Fibroblast of lung (primary cell): ENCODE results near the gene SP1. TPM values are rescaled to one million over a fixed set of nuclear protein-coding genes. Genes with fewer than 3 reads are reported as not detected.
A peak's percentile ranks its signal among the peaks of the same experiment; 100 is the strongest.
"Not testable (repeated sequence)": the region's sequence is repeated elsewhere in the genome, so short reads cannot be mapped to it uniquely, and the experiment has no call there.

Experiments used
- DNase-seq, 2 donors: peaks; one replicate each; pipeline versions ENCODE4 v3.0.0 to v3.0.0-alpha.2; 2010; ENCODE audit warnings: low read depth in 2 of 2
- H2AFZ ChIP-seq: 2 replicates; pipeline ENCODE4 v1.5.1; 2012; ENCODE audit warnings: low read length, control low read depth, inconsistent platforms
- H3K27ac ChIP-seq: 2 replicates; pipeline ENCODE4 v1.5.1; 2011; ENCODE audit warnings: low read length, control low read depth; ENCODE audit not compliant: insufficient read depth
- H3K27me3 ChIP-seq: 2 replicates; pipeline ENCODE4 v1.5.1; 2011; ENCODE audit warnings: mild to moderate bottlenecking, low read length; ENCODE audit not compliant: control insufficient read depth, insufficient read depth
- H3K36me3 ChIP-seq: 2 replicates; pipeline ENCODE4 v1.5.1; 2011; ENCODE audit warnings: low read length; ENCODE audit not compliant: control insufficient read depth, insufficient read depth
- H3K4me1 ChIP-seq: 2 replicates; pipeline ENCODE4 v1.5.1; 2011; ENCODE audit warnings: low read length; ENCODE audit not compliant: control insufficient read depth, insufficient read depth; ENCODE audit errors: extremely low read depth
- H3K4me2 ChIP-seq: 2 replicates; pipeline ENCODE4 v1.5.1; 2011; ENCODE audit warnings: low read length, control low read depth; ENCODE audit not compliant: insufficient read depth; ENCODE audit errors: extremely low read depth
- H3K4me3 ChIP-seq, 4 experiments: fragments of 200-600 bp in 1 of 4; sonication (generic) in 1 of 4; replicated peaks in 1 of 4; 2 replicates each; pipeline ENCODE4 v1.5.1; 2011 to 2016; ENCODE audit warnings: low read length in 4 of 4, low read depth in 3 of 4, mild to moderate bottlenecking in 3 of 4, control low read depth in 2 of 4, inconsistent platforms in 1 of 4, mixed read lengths in 1 of 4; ENCODE audit not compliant: insufficient read depth in 1 of 4; ENCODE audit errors: control extremely low read depth in 1 of 4
- H3K79me2 ChIP-seq: 2 replicates; pipeline ENCODE4 v1.5.1; 2012; ENCODE audit warnings: mild to moderate bottlenecking, low read length, inconsistent platforms; ENCODE audit not compliant: control insufficient read depth, insufficient read depth
- H3K9ac ChIP-seq: 2 replicates; pipeline ENCODE4 v1.5.1; 2011; ENCODE audit warnings: mild to moderate bottlenecking, low read length, control low read depth; ENCODE audit not compliant: insufficient read depth
- H3K9me3 ChIP-seq: 2 replicates; pipeline ENCODE4 v1.5.1; 2012; ENCODE audit warnings: low read depth, low read length; ENCODE audit not compliant: control insufficient read depth, insufficient read depth
- H4K20me1 ChIP-seq: 2 replicates; pipeline ENCODE4 v1.5.1; 2011; ENCODE audit warnings: low read length; ENCODE audit not compliant: control insufficient read depth, insufficient read depth; ENCODE audit errors: extremely low read depth
- CTCF ChIP-seq, 2 donors: IDR thresholded peaks in 1 of 2; conservative IDR thresholded peaks in 1 of 2; 1 replicate in 1 of 2; 2 replicates in 1 of 2; pipeline ENCODE4 v1.5.1; 2011 to 2012; ENCODE audit warnings: low read length in 2 of 2, control low read depth in 1 of 2, inconsistent platforms in 1 of 2, low read depth in 1 of 2, mild to moderate bottlenecking in 1 of 2
- EZH2 ChIP-seq: IDR thresholded peaks from 2 replicates; pipeline ENCODE4 v1.5.1; 2012; ENCODE audit warnings: low read length, control low read depth, mild to moderate bottlenecking; ENCODE audit errors: missing control alignments
- polyA plus RNA-seq, 2 donors: library from polyadenylated mRNA; depleted of rRNA in 1 of 2; stranded (reverse) in 1 of 2; unstranded in 1 of 2; fragments of >200 nt; gene quantifications; 2 replicates each; pipeline ENCODE4 v1.2.1, GENCODE V29; 2011 to 2012; ENCODE audit warnings: missing spikeins in 1 of 2
- total RNA-seq: library from RNA; depleted of rRNA; stranded (reverse); fragments of >200 nt; gene quantifications from 2 replicates; pipeline ENCODE4 v1.2.1, GENCODE V29; 2014

Gene SP1
- total and polyA plus RNA-seq, 2 donors (not counting 1 experiment from before 2014, with no cell fraction given), result 35.3 to 38.9 TPM

DNA sequence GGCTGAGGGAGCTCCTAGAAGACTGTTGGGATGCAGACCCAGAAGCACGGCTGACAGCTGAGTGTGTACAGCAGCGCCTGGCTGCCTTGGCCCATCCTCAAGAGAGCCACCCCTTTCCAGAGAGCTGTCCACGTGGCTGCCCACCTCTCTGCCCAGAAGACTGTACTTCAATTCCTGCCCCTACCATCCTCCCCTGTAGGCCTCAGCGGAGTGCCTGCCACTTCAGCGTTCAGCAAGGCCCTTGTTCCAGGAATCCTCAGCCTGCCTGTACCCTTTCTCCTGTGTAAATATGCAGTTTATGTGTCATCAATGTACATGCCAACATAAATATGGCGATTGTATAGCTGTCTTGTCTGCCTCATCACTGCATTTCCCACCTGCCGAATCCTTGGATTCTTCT is 51.2 kb downstream of the SP1 start:
- TF ChIP-seq EZH2 (no peak), CTCF (conservative IDR thresholded peaks at IDR 0.05 in 1 of 2, IDR thresholded peaks at IDR 0.05 in 1 of 2; ENCODE audit: low read depth in 1 of 2, low read length in 2 of 2) (no peak)
- H3K27me3 ChIP-seq, result no peaks in the 10 kb centered on the region
- no peaks in the 10 kb centered on the region for H3K79me2 ChIP-seq
- no peak overlapping the region for H2AFZ ChIP-seq
- no peaks in the 10 kb centered on the region for H3K36me3 ChIP-seq
- DNase-seq, result peak in 1 of 2 donors; percentile 23
- no peak overlapping the region for H3K4me3 ChIP-seq
- peaks cover 4% of the 10 kb centered on the region for H3K4me1 ChIP-seq
- no peak overlapping the region for H3K9ac ChIP-seq
- H3K27ac ChIP-seq, result no peak overlapping the region
- H3K4me2 ChIP-seq, result no peak overlapping the region
- H3K9me3 ChIP-seq, result no peaks in the 10 kb centered on the region
- H4K20me1 ChIP-seq, result no peaks in the 10 kb centered on the region

DNA sequence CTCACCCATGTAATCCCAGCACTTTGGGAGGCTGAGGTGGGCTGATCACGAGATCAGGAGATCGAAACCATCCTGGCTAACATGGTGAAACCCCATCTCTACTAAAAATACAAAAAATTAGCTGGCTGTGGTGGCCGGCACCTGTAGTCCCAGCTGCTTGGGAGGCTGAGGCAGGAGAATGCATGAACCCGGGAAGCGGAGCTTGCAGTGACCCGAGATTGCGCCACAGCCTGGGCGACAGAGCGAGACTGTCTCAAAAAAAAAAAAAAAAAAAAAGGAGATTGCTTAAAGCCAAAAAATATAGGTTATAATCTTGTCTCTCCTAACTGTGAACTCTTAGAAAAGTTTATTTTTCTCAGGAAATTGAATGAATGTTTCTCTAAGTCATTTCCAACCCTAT is 55.4 kb downstream of the SP1 start:
- not testable (repeated sequence) for H3K79me2 ChIP-seq, H3K4me2 ChIP-seq, DNase-seq

DNA sequence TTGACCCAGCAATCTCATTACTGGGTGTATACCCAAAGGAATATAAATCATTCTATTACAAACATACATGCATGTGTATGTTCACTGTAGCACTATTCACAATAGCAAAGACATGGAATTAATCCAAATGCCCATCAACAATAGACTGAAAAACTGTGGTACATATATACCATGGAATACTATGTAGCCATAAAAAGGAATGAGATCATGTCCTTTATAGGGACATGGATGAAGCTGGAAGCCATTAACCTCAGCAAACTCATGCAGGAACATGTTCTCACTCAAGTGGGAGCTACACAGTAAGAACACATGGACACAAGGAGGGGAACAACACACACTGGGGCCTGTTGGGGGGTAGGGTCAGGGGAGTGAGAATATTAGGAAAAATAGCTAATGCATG is 59.6 kb downstream of the SP1 start:
- not testable (repeated sequence) for H3K9ac ChIP-seq, H3K27ac ChIP-seq, H2AFZ ChIP-seq, H3K9me3 ChIP-seq, H4K20me1 ChIP-seq, H3K27me3 ChIP-seq, H3K4me2 ChIP-seq, H3K4me1 ChIP-seq, H3K4me3 ChIP-seq, H3K36me3 ChIP-seq, DNase-seq
- H3K79me2 ChIP-seq, result peaks cover 17% of the 10 kb centered on the region

More for the DNA sequence above, 55.4 kb downstream of the SP1 start:
- not testable (repeated sequence) for H3K36me3 ChIP-seq, H3K4me1 ChIP-seq, H3K27ac ChIP-seq, H3K9ac ChIP-seq, H4K20me1 ChIP-seq, H2AFZ ChIP-seq, H3K27me3 ChIP-seq, H3K4me3 ChIP-seq, H3K9me3 ChIP-seq

DNA sequence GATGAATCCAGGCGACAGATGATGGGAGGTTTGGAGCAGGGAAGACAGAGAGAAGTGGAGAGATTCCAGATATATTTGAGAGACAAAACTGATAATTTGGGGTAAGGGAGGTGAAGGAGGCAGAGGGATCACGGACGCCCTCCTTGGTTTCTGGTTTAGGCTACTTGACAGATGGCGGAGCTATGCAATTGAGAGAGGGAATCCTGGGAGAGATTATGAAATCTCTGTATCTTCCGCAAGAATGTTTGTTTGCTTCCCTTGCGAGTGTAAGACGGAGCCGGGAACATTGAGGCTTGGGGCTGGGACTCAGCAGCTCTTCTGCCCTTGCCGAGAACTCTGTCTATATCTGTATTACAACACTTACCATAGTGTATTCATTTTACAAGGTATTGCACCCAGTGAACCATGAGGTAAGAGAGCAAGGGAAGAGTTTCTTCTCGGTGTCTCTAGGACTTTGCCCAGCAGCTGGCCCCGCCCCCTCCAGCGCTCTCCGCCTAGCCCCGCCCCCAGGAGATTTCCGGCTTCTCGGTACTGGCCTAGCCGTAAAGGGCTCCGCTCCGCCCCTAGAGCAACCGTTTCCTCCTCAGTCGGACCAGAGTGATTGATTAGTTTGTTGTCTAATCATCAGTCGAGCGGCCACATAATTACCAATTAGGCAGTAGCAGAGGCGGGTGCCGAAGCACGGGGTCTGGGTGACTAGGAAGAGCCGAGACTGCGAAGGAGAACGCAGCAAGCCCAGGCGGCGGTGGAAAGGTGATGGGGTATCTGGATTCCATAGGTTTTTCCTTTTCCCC is 61.3 kb downstream of the SP1 start, which contains the start of gene PRR13:
Gene PRR13, plus strand, starts transcription at position 695 of the 794 bp plus-strand sequence. CDS start 981 bp downstream, outside the sequence.
- Histone ChIP-seq H3K4me2 (peak within 1 kb of the TSS; percentile 94), H3K36me3 (no peaks in the 10 kb centered on the region), H2AFZ (peak within 1 kb of the TSS; percentile 69), H3K27me3 (no peaks in the 10 kb centered on the region), H3K79me2 (peaks cover 17% of the 10 kb centered on the region), H4K20me1 (no peaks in the 10 kb centered on the region), H3K27ac (peak within 1 kb of the TSS; percentile 87), H3K4me3 (peak within 1 kb of the TSS; percentile 96 to 99 (median 98)), H3K9ac (peak within 1 kb of the TSS; percentile 74), H3K9me3 (no peaks in the 10 kb centered on the region), H3K4me1 (peaks cover 6% of the 10 kb centered on the region)
- peak; percentile 99 for DNase-seq
- TF ChIP-seq EZH2 (no peak), CTCF (conservative IDR thresholded peaks at IDR 0.05 in 1 of 2, IDR thresholded peaks at IDR 0.05 in 1 of 2; ENCODE audit: low read depth in 1 of 2, low read length in 2 of 2) (no peak)
